HepG2 (cell line): ENCODE results near the gene STARD10. TPM values are rescaled to one million over a fixed set of nuclear protein-coding genes. Genes with fewer than 3 reads are reported as not detected.

Experiments used
- EED ChIP-seq: sonication (generic); formaldehyde crosslinking; IDR thresholded peaks from 2 replicates; pipeline ENCODE4 v1.5.0; 2020; ENCODE audit warnings: mild to moderate bottlenecking, missing genetic modification reagents
- HNRNPL ChIP-seq: fragments of 200-400 bp; formaldehyde crosslinking; IDR thresholded peaks from 2 replicates; pipeline ENCODE4 v1.6.1; 2017; ENCODE audit warnings: mild to moderate bottlenecking, low read depth, low read length
- HNRNPLL ChIP-seq: fragments of 200-400 bp; formaldehyde crosslinking; IDR thresholded peaks from 2 replicates; pipeline ENCODE4 v1.6.1; 2017; ENCODE audit warnings: mild to moderate bottlenecking, low read depth, low read length; ENCODE audit not compliant: poor library complexity, severe bottlenecking
- HOXA3 ChIP-seq: sonication (generic); formaldehyde crosslinking; IDR thresholded peaks from 2 replicates; pipeline ENCODE4 v1.5.0; 2020; ENCODE audit warnings: missing genetic modification reagents
- NFKBIZ ChIP-seq: IDR thresholded peaks from 2 replicates; pipeline ENCODE4 v1.6.1; 2018; ENCODE audit warnings: missing genetic modification reagents, missing compliant biosample characterization
- SCMH1 ChIP-seq: sonication (generic); formaldehyde crosslinking; IDR thresholded peaks from 2 replicates; pipeline ENCODE4 v1.9.0; 2021; ENCODE audit warnings: missing genetic modification reagents, mild to moderate bottlenecking, borderline replicate concordance
- ZBTB7A ChIP-seq: sonication (generic); formaldehyde crosslinking; IDR thresholded peaks from 2 replicates; pipeline ENCODE4 v1.8.0; 2022; ENCODE audit warnings: mild to moderate bottlenecking, missing genetic modification reagents
- ZNF317 ChIP-seq: sonication (generic); formaldehyde crosslinking; IDR thresholded peaks from 2 replicates; pipeline ENCODE4 v1.5.0; 2020; ENCODE audit warnings: mild to moderate bottlenecking, missing genetic modification reagents
- polyA plus RNA-seq, 8 experiments: library from polyadenylated mRNA; depleted of rRNA in 3 of 8; stranded (reverse) in 7 of 8; unstranded in 1 of 8; fragments of >200 nt; fragmentation: Illumina TruSeq in 4 of 8; extraction: Trizol in 4 of 8; gene quantifications; 2 replicates each; pipeline versions ENCODE4 v1.2.1 to v1.2.3, GENCODE V29; 2011 to 2016; ENCODE audit warnings: low read depth in 4 of 8, missing spikeins in 1 of 8, mixed read lengths in 1 of 8; ENCODE audit not compliant: insufficient read depth in 1 of 8
- total RNA-seq, 5 experiments: library from RNA; depleted of rRNA; stranded (reverse); fragments of >200 nt; fragmentation: Illumina TruSeq; extraction: Trizol; gene quantifications; 2 replicates each; pipeline ENCODE4 v1.2.3, GENCODE V29; 2016; ENCODE audit warnings: low read depth in 1 of 5
- TF ChIP-seq, protein P1 (sequence below): sonication (generic); formaldehyde crosslinking; IDR thresholded peaks from 2 replicates; pipeline ENCODE4 v1.4.0; 2020; ENCODE audit warnings: missing genetic modification reagents
- TF ChIP-seq, protein P2 (sequence below): sonication (generic); formaldehyde crosslinking; IDR thresholded peaks from 2 replicates; pipeline ENCODE4 v1.5.1; 2020; ENCODE audit warnings: missing genetic modification reagents, mild to moderate bottlenecking, borderline replicate concordance
- TF ChIP-seq, protein P3 (sequence below): sonication (generic); formaldehyde crosslinking; IDR thresholded peaks from 2 replicates; pipeline ENCODE4 v1.5.1; 2020; ENCODE audit warnings: mild to moderate bottlenecking, missing genetic modification reagents, moderate library complexity
- TF ChIP-seq, protein P4 (sequence below): IDR thresholded peaks from 2 replicates; pipeline ENCODE4 v1.6.1; 2018; ENCODE audit warnings: missing genetic modification reagents, mild to moderate bottlenecking, missing compliant biosample characterization
- TF ChIP-seq, protein P5 (sequence below): sonication (generic); formaldehyde crosslinking; IDR thresholded peaks from 2 replicates; pipeline ENCODE4 v1.8.0; 2022; ENCODE audit warnings: low read depth, missing genetic modification reagents

STARD10 gene
- total and polyA plus RNA-seq, 2 of the 13 experiments (the other 11 are each of a cell fraction or from before 2014, with no cell fraction given) = 260 to 341 TPM

DNA sequence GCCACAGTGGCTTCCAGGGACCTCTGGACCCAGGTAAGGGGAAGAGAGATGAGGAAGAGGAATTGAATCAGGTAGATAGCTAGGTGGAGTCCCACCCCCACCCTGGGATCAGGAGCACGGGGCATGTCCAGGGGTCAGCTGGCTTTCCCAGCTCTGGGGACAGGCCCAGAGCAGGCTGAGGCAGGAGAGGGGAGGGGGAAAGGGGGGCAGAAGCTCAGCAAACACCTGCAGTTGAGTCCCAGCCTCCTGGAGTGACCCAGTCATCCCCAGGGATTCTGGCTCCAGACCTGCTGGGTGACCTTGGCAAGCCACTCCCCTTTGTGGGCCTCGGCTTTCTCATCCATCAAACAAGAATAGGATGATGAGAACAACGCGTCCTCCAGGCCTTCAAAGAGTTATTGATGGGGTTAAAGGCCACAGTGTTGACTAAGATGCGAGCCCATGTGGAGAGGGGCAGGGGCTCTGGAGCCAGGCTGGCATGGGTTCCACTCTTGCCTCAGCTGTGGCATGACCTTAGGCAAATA is 16.0 kb downstream of the STARD10 start (continued):
- TF ChIP-seq, protein P1, sequence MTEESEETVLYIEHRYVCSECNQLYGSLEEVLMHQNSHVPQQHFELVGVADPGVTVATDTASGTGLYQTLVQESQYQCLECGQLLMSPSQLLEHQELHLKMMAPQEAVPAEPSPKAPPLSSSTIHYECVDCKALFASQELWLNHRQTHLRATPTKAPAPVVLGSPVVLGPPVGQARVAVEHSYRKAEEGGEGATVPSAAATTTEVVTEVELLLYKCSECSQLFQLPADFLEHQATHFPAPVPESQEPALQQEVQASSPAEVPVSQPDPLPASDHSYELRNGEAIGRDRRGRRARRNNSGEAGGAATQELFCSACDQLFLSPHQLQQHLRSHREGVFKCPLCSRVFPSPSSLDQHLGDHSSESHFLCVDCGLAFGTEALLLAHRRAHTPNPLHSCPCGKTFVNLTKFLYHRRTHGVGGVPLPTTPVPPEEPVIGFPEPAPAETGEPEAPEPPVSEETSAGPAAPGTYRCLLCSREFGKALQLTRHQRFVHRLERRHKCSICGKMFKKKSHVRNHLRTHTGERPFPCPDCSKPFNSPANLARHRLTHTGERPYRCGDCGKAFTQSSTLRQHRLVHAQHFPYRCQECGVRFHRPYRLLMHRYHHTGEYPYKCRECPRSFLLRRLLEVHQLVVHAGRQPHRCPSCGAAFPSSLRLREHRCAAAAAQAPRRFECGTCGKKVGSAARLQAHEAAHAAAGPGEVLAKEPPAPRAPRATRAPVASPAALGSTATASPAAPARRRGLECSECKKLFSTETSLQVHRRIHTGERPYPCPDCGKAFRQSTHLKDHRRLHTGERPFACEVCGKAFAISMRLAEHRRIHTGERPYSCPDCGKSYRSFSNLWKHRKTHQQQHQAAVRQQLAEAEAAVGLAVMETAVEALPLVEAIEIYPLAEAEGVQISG = 0 out of 2 replicates have a peak, but pooled peaks have one; percentile 21
- TF ChIP-seq ZNF317 (CRISPR knock-in tag) = no peak
- no peak for TF ChIP-seq HNRNPLL
- TF ChIP-seq, protein P2, sequence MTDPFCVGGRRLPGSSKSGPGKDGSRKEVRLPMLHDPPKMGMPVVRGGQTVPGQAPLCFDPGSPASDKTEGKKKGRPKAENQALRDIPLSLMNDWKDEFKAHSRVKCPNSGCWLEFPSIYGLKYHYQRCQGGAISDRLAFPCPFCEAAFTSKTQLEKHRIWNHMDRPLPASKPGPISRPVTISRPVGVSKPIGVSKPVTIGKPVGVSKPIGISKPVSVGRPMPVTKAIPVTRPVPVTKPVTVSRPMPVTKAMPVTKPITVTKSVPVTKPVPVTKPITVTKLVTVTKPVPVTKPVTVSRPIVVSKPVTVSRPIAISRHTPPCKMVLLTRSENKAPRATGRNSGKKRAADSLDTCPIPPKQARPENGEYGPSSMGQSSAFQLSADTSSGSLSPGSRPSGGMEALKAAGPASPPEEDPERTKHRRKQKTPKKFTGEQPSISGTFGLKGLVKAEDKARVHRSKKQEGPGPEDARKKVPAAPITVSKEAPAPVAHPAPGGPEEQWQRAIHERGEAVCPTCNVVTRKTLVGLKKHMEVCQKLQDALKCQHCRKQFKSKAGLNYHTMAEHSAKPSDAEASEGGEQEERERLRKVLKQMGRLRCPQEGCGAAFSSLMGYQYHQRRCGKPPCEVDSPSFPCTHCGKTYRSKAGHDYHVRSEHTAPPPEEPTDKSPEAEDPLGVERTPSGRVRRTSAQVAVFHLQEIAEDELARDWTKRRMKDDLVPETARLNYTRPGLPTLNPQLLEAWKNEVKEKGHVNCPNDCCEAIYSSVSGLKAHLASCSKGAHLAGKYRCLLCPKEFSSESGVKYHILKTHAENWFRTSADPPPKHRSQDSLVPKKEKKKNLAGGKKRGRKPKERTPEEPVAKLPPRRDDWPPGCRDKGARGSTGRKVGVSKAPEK (CRISPR knock-in tag) = 0 out of 2 replicates have a peak, but pooled peaks have one; percentile 74
- TF ChIP-seq EED (CRISPR knock-in tag) = no peak
- 0 out of 2 replicates have a peak, but pooled peaks have one; percentile 21 for TF ChIP-seq HOXA3 (CRISPR knock-in tag)
- TF ChIP-seq HNRNPL = peak; percentile 81
- no peak; the same call in 1 of the 2 replicates for TF ChIP-seq NFKBIZ (CRISPR knock-in tag)
- TF ChIP-seq, protein P3, sequence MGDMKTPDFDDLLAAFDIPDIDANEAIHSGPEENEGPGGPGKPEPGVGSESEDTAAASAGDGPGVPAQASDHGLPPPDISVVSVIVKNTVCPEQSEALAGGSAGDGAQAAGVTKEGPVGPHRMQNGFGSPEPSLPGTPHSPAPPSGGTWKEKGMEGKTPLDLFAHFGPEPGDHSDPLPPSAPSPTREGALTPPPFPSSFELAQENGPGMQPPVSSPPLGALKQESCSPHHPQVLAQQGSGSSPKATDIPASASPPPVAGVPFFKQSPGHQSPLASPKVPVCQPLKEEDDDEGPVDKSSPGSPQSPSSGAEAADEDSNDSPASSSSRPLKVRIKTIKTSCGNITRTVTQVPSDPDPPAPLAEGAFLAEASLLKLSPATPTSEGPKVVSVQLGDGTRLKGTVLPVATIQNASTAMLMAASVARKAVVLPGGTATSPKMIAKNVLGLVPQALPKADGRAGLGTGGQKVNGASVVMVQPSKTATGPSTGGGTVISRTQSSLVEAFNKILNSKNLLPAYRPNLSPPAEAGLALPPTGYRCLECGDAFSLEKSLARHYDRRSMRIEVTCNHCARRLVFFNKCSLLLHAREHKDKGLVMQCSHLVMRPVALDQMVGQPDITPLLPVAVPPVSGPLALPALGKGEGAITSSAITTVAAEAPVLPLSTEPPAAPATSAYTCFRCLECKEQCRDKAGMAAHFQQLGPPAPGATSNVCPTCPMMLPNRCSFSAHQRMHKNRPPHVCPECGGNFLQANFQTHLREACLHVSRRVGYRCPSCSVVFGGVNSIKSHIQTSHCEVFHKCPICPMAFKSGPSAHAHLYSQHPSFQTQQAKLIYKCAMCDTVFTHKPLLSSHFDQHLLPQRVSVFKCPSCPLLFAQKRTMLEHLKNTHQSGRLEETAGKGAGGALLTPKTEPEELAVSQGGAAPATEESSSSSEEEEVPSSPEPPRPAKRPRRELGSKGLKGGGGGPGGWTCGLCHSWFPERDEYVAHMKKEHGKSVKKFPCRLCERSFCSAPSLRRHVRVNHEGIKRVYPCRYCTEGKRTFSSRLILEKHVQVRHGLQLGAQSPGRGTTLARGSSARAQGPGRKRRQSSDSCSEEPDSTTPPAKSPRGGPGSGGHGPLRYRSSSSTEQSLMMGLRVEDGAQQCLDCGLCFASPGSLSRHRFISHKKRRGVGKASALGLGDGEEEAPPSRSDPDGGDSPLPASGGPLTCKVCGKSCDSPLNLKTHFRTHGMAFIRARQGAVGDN (CRISPR knock-in tag) = peak; percentile 52
- TF ChIP-seq ZBTB7A (CRISPR knock-in tag) = peak; percentile 66; the same call in 1 of the 2 replicates
- TF ChIP-seq, protein P4, sequence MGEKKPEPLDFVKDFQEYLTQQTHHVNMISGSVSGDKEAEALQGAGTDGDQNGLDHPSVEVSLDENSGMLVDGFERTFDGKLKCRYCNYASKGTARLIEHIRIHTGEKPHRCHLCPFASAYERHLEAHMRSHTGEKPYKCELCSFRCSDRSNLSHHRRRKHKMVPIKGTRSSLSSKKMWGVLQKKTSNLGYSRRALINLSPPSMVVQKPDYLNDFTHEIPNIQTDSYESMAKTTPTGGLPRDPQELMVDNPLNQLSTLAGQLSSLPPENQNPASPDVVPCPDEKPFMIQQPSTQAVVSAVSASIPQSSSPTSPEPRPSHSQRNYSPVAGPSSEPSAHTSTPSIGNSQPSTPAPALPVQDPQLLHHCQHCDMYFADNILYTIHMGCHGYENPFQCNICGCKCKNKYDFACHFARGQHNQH = peak; percentile 58; the same call in 1 of the 2 replicates
- TF ChIP-seq, protein P5, sequence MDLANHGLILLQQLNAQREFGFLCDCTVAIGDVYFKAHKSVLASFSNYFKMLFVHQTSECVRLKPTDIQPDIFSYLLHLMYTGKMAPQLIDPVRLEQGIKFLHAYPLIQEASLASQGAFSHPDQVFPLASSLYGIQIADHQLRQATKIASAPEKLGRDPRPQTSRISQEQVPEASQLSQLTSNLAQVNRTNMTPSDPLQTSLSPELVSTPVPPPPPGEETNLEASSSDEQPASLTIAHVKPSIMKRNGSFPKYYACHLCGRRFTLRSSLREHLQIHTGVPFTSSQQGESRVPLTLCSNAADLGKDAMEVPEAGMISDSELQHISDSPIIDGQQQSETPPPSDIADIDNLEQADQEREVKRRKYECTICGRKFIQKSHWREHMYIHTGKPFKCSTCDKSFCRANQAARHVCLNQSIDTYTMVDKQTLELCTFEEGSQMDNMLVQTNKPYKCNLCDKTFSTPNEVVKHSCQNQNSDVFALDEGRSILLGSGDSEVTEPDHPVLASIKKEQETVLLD (CRISPR knock-in tag) = no peak
- TF ChIP-seq SCMH1 = no peak
